ENCODE results near the gene NPHP4. TPM values are rescaled to one million over a fixed set of nuclear protein-coding genes. Genes with fewer than 3 reads are reported as not detected.
"Not testable (repeated sequence)": the region's sequence is repeated elsewhere in the genome, so short reads cannot be mapped to it uniquely, and the experiment has no call there.

The NPHP4 gene
- polyA plus RNA-seq, 2 of the 4 experiments (the other 2 are of a cell fraction): 2.9 to 5.1 TPM

- no peak for DNase-seq (ENCODE audit: low read depth in 1 of 2, low spot score in 1 of 2)
- CTCF ChIA-PET: no interaction called here
- no peak overlapping the region for H3K27ac ChIP-seq
These were observed 31.1 kb upstream of the NPHP4 start for GRCh38 chr1:6023346-6023745.

GRCh38 chr1:6022193-6022592 is 30.0 kb upstream of the NPHP4 start:
- ATAC-seq: no peak
- POLR2A ChIA-PET: no interaction called here
- no peak for FAIRE-seq
- Histone ChIP-seq H3K4me2 (no peak overlapping the region), H3K4me1 (peaks cover 16% of the 10 kb centered on the region; the same call in 2 of the 3 replicates), H3K27ac (no peak overlapping the region), H3K9me3 (no peaks in the 10 kb centered on the region), H3K4me3 (no peak overlapping the region)
- TF ChIP-seq FOSB (CRISPR knock-in tag; IDR thresholded peaks at IDR 0.05) (no peak), CEBPB (IDR thresholded peaks at IDR 0.05) (no peak), CBX2 (IDR thresholded peaks at IDR 0.05; ENCODE audit: borderline replicate concordance, low read depth) (no peak), EHMT2 (IDR thresholded peaks at IDR 0.05; ENCODE audit: low read depth) (no peak), ZFP36 (IDR thresholded peaks at IDR 0.05; ENCODE audit: borderline replicate concordance, partially characterized antibody) (no peak), HES2 (IDR thresholded peaks at IDR 0.05) (no peak)
- DNase-seq (ENCODE audit: low read depth in 1 of 2, low spot score in 1 of 2): no peak
- CTCF ChIA-PET: no interaction called here
- 88% methylated on average over 4 of the region's 4 CpGs for WGBS (ENCODE audit: missing lambda C conversion rate)

More at GRCh38 chr1:6023346-6023745, 31.1 kb upstream of the NPHP4 start:
- FAIRE-seq: no peak
- Histone ChIP-seq H3K4me1 (peaks cover 16% of the 10 kb centered on the region; the same call in 2 of the 3 replicates), H3K9me3 (no peaks in the 10 kb centered on the region), H3K4me3 (no peak overlapping the region), H3K4me2 (no peak overlapping the region)
- TF ChIP-seq NPAS2 (CRISPR knock-in tag; IDR thresholded peaks at IDR 0.05; ENCODE audit: borderline replicate concordance) (no peak), CHD2 (IDR thresholded peaks at IDR 0.05; ENCODE audit: low read length, partially characterized antibody) (no peak), RCOR1 (IDR thresholded peaks at IDR 0.05; ENCODE audit: low read depth, low read length) (no peak), CBX2 (IDR thresholded peaks at IDR 0.05; ENCODE audit: borderline replicate concordance, low read depth) (no peak), POLR2A (IDR thresholded peaks at IDR 0.05; ENCODE audit: low read length) (no peak), ZSCAN20 (CRISPR knock-in tag; IDR thresholded peaks at IDR 0.05) (no peak), ZC3H11A (IDR thresholded peaks at IDR 0.05) (no peak), HOXB5 (CRISPR knock-in tag; IDR thresholded peaks at IDR 0.05) (no peak), GATA3 (IDR thresholded peaks at IDR 0.05; ENCODE audit: borderline replicate concordance) (no peak)
- POLR2A ChIA-PET: no interaction called here
- ATAC-seq: no peak
- 69% methylated on average over 5 of the region's 5 CpGs for WGBS (ENCODE audit: missing lambda C conversion rate)

DNA sequence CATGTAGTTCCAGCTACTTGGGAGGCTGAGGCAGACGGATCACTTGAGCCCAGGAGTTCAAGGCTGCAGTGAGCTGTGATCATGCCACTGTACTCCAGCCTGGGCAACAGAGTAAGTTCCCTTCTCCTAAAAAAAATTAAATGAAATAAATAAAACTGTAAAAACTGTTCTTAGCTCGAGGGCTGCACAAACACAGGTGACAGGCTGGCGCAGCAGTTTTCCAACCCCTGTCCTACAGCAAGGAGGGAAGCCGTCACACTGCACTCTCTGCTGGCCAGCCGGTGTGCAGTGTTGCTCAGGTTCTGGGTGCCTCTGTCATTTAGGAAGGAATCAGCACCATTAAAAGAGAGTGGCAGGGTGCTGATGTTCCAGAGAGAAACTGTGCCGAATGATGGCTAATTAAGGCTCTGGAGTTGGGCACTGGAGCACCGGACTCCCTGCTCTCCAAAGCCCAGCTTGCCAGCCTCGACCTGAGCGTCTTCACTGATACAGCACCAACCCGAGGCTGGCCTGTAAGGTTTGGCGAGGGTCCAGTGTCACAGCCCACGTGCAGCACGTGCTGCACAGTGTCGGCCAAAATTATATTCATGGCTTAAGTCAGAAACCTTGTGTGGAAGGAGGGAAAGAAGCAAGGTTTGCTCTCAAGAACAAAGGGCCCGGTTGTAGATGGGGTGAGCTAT is 27.1 kb upstream of the NPHP4 start:
- H3K4me1 ChIP-seq: no peaks in the 10 kb centered on the region
- H3K9me3 ChIP-seq: no peaks in the 10 kb centered on the region
- H3K4me3 ChIP-seq: no peak overlapping the region
- no peak overlapping the region for H3K27ac ChIP-seq
- ATAC-seq (no peak), DNase-seq (ENCODE audit: low read depth in 1 of 2, low spot score in 1 of 2) (no peak), FAIRE-seq (no peak)
- 86% methylated on average over 11 of the region's 15 CpGs for WGBS (ENCODE audit: missing lambda C conversion rate)
- H3K4me2 ChIP-seq: no peak overlapping the region
- POLR2A ChIA-PET: no interaction called here
- TF ChIP-seq HEYL (CRISPR knock-in tag; IDR thresholded peaks at IDR 0.05) (no peak), RARB (CRISPR knock-in tag; IDR thresholded peaks at IDR 0.05) (no peak), ATOH8 (CRISPR knock-in tag; IDR thresholded peaks at IDR 0.05; ENCODE audit: low read depth) (no peak), CEBPB (IDR thresholded peaks at IDR 0.05) (no peak)
- CTCF ChIA-PET: interaction anchor here (0.6 to 1.2 kb wide), 2 partner anchors 9 to 15 kb away, joined by 3 read pairs; no protein-coding TSS in a partner anchor

DNA sequence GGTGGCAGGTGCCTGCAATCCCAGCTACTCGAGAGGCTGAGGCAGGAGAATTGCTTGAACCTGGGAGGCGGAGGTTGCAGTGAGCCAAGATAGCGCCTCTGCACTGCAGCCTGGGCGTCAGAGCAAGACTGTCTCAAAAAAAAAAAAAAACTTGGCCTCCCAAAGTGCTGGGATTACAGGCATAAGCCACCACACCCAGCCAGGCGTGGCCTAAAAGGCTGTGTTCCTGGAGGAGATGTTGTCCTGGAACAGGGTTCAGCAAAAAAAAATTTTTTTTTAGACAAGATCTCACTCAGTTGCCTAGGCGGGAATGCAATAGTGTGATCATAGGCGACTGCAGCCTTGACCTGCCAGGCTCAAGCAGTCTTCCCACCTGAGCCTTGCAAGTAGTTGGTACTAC is 25.4 kb upstream of the NPHP4 start:
- H3K4me3 ChIP-seq; H3K9me3 ChIP-seq; H3K4me2 ChIP-seq; DNase-seq (ENCODE audit: low read depth in 1 of 2, low spot score in 1 of 2); FAIRE-seq; H3K4me1 ChIP-seq; H3K27ac ChIP-seq; ATAC-seq; POLR2A ChIA-PET: not testable (repeated sequence)
- 87% methylated on average over 7 of the region's 7 CpGs for whole genome bisulfite sequencing (ENCODE audit: missing lambda C conversion rate)
- CTCF ChIA-PET: interaction anchor here (1.1 kb wide), 1 partner anchor 272 kb away, joined by 4 read pairs; no protein-coding TSS in a partner anchor
